ENCODE measurements around the gene FKBP7.
"Not testable (repeated sequence)": the region's sequence is repeated elsewhere in the genome, so short reads cannot be mapped to it uniquely, and the experiment has no call there.

Gene FKBP7

DNA sequence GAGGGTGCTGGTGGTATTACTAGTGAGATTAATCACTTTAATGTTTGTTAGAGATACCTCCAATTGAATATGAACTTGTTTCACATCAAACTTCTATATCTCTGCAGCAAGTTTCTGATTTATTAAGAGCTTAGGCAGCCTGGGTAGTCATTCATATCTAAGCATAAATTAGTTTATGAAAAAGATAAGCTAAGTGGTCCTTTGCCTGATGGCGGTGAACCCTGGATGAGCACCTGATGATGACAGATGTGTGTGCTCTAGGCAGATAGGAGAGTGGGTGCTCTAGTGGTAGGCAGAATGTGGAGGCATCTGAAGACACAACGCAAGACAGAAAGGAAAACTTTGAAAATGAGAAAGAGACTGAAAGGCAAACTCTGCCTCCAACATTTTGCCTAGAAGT, 5.0 kb downstream of the FKBP7 start:
- intact Hi-C loops (cut with DNase I; ENCODE audit: low total_unique reads) = no loop called here
- TF ChIP-seq, protein P1, sequence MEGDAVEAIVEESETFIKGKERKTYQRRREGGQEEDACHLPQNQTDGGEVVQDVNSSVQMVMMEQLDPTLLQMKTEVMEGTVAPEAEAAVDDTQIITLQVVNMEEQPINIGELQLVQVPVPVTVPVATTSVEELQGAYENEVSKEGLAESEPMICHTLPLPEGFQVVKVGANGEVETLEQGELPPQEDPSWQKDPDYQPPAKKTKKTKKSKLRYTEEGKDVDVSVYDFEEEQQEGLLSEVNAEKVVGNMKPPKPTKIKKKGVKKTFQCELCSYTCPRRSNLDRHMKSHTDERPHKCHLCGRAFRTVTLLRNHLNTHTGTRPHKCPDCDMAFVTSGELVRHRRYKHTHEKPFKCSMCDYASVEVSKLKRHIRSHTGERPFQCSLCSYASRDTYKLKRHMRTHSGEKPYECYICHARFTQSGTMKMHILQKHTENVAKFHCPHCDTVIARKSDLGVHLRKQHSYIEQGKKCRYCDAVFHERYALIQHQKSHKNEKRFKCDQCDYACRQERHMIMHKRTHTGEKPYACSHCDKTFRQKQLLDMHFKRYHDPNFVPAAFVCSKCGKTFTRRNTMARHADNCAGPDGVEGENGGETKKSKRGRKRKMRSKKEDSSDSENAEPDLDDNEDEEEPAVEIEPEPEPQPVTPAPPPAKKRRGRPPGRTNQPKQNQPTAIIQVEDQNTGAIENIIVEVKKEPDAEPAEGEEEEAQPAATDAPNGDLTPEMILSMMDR (IDR thresholded peaks at IDR 0.05) = no peak

DNA sequence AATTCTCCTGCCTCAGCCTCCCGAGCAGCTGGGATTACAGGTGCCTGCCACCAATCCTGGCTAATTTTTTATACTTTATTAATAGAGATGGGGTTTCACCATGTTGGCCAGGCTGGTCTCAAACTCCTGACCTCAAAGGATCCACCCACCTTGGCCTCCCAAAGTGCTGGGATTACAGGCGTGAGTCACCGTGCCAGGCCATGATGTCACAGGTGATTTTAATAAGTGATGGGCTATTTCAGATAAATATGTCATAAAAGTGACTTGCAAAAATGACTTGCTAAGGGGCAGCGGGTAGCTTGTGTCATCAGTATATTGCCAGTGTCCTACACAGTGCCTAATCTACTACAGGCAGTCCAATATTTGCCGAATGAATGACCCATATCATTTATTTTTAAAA, 7.1 kb downstream of the FKBP7 start:
- H3K27ac ChIP-seq; DNase-seq; intact Hi-C loops (cut with DNase I; ENCODE audit: low total_unique reads); H3K27me3 ChIP-seq; H3K4me3 ChIP-seq; H3K4me1 ChIP-seq; H3K9me3 ChIP-seq: not testable (repeated sequence)
- peaks cover 4 to 27% (median 22%) of the 10 kb centered on the region in 3 donors for H3K36me3 ChIP-seq

More for the DNA sequence above, 5.0 kb downstream of the FKBP7 start:
- no peak overlapping the region for H3K4me3 ChIP-seq
- no peak for DNase-seq
- no peaks in the 10 kb centered on the region for H3K27me3 ChIP-seq
- peaks cover 4 to 13% (median 12%) of the 10 kb centered on the region in 3 donors for H3K36me3 ChIP-seq
- no peaks in the 10 kb centered on the region for H3K9me3 ChIP-seq
- peaks cover 0 to 19% (median 8%) of the 10 kb centered on the region in 4 donors for H3K4me1 ChIP-seq
- H3K27ac ChIP-seq = no peak overlapping the region

DNA sequence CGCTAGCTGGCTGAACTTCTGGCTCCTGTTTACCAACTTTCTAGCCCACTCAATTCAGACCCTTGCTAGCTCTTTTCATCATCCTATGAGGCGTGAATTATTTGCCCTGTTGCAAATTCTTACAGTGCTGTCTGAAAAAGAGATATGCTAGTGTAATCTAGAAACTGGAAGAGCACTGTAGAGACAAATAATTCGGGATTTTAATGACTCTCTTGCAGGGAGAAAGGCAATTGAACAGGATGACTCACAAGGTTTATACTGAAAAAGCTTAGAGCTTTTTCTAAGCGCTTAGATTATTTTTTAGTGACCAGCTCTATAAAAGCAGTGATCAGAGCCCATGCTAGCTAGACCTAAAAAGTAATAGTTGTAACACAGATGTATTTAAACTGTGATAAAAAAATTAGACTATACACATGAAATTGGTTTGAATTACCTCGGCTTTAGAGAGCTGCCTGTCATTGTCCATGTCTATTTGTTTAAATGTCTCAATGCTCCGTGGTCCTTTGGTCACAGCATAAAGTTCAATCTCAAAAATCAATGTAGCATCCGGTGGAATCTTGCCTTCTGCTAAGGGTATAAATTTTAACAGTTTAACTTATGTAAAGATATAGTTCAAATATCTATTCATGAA, 9.1 kb downstream of the FKBP7 start:
- peaks cover 0 to 7% (median 2%) of the 10 kb centered on the region in 4 donors for H3K4me1 ChIP-seq
- intact Hi-C loops (cut with DNase I; ENCODE audit: low total_unique reads) = no loop called here
- TF ChIP-seq, protein P1 (IDR thresholded peaks at IDR 0.05) = no peak
- no peak for DNase-seq
- peaks cover 14 to 34% (median 27%) of the 10 kb centered on the region in 3 donors for H3K36me3 ChIP-seq
- H3K27ac ChIP-seq = no peak overlapping the region
- H3K4me3 ChIP-seq = no peak overlapping the region
- no peaks in the 10 kb centered on the region for H3K27me3 ChIP-seq
- H3K9me3 ChIP-seq = no peaks in the 10 kb centered on the region

DNA sequence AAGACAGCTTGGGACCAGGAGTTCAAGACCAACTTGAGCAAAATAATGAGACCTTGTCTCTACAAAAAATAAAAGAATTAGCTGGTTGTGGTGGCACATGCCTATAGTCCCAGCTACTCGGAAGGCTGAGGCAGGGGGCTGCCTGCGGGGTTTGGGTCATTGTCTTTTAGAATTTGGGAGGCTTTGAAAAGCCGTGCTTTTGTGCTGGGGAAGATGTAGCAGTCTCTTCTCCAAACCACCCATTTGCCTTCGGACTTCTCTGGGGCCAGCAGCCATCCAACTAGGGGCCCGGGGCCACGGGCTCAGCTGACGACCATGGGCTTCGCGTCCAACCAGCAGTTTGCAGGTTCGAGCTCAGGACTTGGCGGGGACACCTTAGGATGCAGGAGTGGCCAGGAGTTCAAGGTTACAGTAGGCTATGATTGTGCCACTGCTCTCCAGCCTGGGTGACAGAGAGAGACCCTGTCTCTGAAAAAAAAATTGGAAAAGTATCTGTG, 21.0 kb downstream of the FKBP7 start:
- H3K36me3 ChIP-seq = no peaks in the 10 kb centered on the region
- intact Hi-C loops (cut with DNase I; ENCODE audit: low total_unique reads) = no loop called here
- H3K4me3 ChIP-seq = no peak overlapping the region
- H3K9me3 ChIP-seq = no peaks in the 10 kb centered on the region
- TF ChIP-seq, protein P1 (IDR thresholded peaks at IDR 0.05) = no peak
- H3K27me3 ChIP-seq = no peaks in the 10 kb centered on the region
- no peak overlapping the region for H3K27ac ChIP-seq
- no peak for DNase-seq
- H3K4me1 ChIP-seq = no peaks in the 10 kb centered on the region

DNA sequence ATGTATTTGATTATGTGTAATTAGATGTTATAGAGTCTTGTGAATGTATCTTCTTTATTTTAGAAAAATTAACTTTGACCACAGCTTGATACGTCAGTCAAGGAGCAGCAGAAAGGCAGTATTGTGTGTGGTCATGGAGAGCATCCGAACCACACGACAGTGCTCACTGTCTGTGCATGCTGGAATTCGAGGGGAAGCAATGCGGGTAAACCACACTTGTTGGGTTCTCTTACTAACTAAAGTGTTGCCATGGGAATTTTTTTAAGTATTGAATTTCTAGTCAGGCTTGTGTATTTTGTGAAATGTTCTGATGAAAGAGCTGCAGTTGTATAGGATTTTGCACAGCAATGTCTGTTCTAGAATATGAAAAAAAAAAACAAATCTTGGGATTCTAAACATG, 22.5 kb downstream of the FKBP7 start:
- Histone ChIP-seq H3K36me3 (no peaks in the 10 kb centered on the region), H3K4me3 (no peak overlapping the region), H3K27ac (no peak overlapping the region), H3K4me1 (peaks cover 0 to 8% (median 2%) of the 10 kb centered on the region in 4 donors), H3K27me3 (no peaks in the 10 kb centered on the region), H3K9me3 (no peaks in the 10 kb centered on the region)
- no peak for DNase-seq
- intact Hi-C loops (cut with DNase I; ENCODE audit: low total_unique reads) = no loop called here
- TF ChIP-seq, protein P1 (IDR thresholded peaks at IDR 0.05) = no peak

DNA sequence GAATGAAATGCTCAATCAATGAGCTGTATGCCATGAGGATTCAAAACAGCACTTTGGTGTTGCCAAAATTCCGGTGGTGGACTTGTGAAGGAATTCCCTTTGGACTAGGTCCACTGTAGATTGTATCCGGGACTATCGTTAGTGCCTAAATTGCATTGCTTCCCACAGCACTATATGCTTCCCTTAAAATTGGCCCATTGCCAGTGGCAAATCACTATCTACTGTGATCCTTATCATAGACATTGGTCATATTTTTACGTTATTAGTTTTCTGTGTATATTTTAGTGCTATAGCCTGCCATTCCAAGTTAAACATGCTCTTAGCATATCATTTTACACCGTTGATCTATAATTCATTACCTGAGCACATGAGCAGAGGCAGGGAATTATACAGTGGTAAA, 25.5 kb downstream of the FKBP7 start:
- H3K9me3 ChIP-seq = no peaks in the 10 kb centered on the region
- DNase-seq = no peak
- TF ChIP-seq, protein P1 (IDR thresholded peaks at IDR 0.05) = no peak
- H3K27me3 ChIP-seq = no peaks in the 10 kb centered on the region
- intact Hi-C loops (cut with DNase I; ENCODE audit: low total_unique reads) = no loop called here
- peaks cover 0 to 30% (median 23%) of the 10 kb centered on the region in 4 donors for H3K4me1 ChIP-seq
- peaks cover 0 to 6% (median 0%) of the 10 kb centered on the region in 3 donors for H3K36me3 ChIP-seq
- no peak overlapping the region for H3K4me3 ChIP-seq
- H3K27ac ChIP-seq = no peak overlapping the region

Data from tibial artery (tissue), 4 donors.